ENCODE results near the gene TTBK1. TPM values are rescaled to one million over a fixed set of nuclear protein-coding genes. Genes with fewer than 3 reads are reported as not detected.

TTBK1 gene
- total and polyA plus RNA-seq, 2 of the 4 experiments (the other 2 are of a cell fraction) = 0.02 TPM; not detected in 1

DNA sequence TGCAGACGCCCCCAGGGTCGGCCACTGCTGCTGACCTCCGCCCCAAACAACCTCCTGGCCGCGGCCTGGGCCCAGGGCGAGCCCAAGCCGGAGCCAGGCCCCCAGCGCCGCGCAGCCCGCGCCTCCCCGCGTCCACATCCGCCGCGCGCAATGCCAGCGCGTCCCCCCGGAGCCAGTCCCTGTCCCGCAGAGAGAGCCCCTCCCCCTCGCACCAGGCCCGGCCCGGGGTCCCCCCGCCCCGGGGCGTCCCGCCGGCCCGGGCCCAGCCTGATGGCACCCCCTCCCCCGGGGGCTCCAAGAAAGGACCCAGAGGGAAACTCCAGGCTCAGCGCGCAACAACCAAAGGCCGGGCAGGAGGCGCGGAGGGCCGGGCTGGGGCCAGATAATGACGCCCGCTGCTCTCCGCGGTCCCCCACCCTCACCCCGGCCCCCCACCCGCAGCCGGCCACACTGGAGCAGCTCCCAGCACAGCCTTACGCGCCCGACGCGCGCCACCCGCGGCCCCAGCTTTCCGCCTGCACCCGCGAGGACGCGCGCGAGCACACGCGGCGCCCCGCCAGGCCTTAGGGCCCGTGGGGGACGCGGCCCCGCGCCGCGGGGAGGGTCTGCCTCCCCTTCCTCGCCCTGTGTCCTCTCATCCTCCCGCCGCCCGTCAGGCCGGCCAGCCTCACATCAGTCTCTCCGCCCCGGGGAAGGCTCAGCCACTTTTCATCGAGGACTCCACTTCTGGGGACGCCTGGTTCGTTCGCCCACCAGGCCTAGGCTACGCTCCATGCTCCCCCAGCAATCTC lies 41.9 kb downstream of the TTBK1 start:
- Histone ChIP-seq H3K27me3 (ENCODE audit: control insufficient read depth, insufficient read depth, low read length) (peaks cover 38% of the 10 kb centered on the region), H3K9me3 (ENCODE audit: control insufficient read depth, insufficient read depth, low read length) (no peaks in the 10 kb centered on the region), H3K4me3 (ENCODE audit: insufficient read depth, low read depth, low read length) (no peak overlapping the region), H3K4me1 (ENCODE audit: control insufficient read depth, insufficient read depth, low read length) (no peaks in the 10 kb centered on the region), H4K5ac (ENCODE audit: low read depth, low read length) (no peak overlapping the region), H3K9me1 (ENCODE audit: insufficient read depth, low read length) (no peaks in the 10 kb centered on the region), H3K79me1 (ENCODE audit: low read depth in 1 of 2, low read length in 2 of 2) (no peaks in the 10 kb centered on the region), H2BK20ac (ENCODE audit: low read depth, low read length) (no peak overlapping the region), H3K36me3 (ENCODE audit: control insufficient read depth, insufficient read depth, low read length) (no peaks in the 10 kb centered on the region), H3K14ac (replicated peaks; ENCODE audit: low read depth, low read length) (no peak overlapping the region), H3K4ac (ENCODE audit: low read depth, low read length) (no peak overlapping the region), H3K4me2 (ENCODE audit: low read depth, low read length) (no peak overlapping the region), H2AFZ (replicated peaks; ENCODE audit: low read length, poor library complexity) (no peak overlapping the region), H4K20me1 (ENCODE audit: insufficient read depth, low read length) (no peaks in the 10 kb centered on the region), H3K27ac (ENCODE audit: insufficient read depth, low read length) (no peak overlapping the region), H3K23ac (ENCODE audit: low read depth, low read length) (no peak overlapping the region), H2BK120ac (ENCODE audit: low read depth, low read length) (no peak overlapping the region), H4K8ac (ENCODE audit: low read depth in 2 of 2, low read length in 2 of 2) (no peak overlapping the region), H3K18ac (ENCODE audit: low read depth, low read length) (no peak overlapping the region), H2AK9ac (replicated peaks; ENCODE audit: low read depth, low read length, poor library complexity) (no peak overlapping the region), H2BK15ac (ENCODE audit: low read depth, low read length) (no peak overlapping the region), H2BK5ac (ENCODE audit: low read depth, low read length, poor library complexity, severe bottlenecking) (no peak overlapping the region), H2AK5ac (ENCODE audit: low read depth, low read length) (no peak overlapping the region), H4K91ac (ENCODE audit: insufficient read depth, low read depth, low read length) (no peak overlapping the region), H3K9ac (ENCODE audit: low read depth, low read length) (no peak overlapping the region), H3K56ac (ENCODE audit: extremely low read depth, insufficient read depth, low read length) (no peak overlapping the region)
- TF ChIP-seq, protein P1, sequence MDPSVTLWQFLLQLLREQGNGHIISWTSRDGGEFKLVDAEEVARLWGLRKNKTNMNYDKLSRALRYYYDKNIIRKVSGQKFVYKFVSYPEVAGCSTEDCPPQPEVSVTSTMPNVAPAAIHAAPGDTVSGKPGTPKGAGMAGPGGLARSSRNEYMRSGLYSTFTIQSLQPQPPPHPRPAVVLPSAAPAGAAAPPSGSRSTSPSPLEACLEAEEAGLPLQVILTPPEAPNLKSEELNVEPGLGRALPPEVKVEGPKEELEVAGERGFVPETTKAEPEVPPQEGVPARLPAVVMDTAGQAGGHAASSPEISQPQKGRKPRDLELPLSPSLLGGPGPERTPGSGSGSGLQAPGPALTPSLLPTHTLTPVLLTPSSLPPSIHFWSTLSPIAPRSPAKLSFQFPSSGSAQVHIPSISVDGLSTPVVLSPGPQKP (IDR thresholded peaks at IDR 0.05; ENCODE audit: borderline replicate concordance, low read depth, low read length) = no peak
- DNase-seq (no peak), ATAC-seq (ENCODE audit: low read depth) (no peak; the same call in 1 of the 2 replicates)
- in situ Hi-C loops (cut with MboI; ENCODE audit: low sequenced_read_pairs) (no loop called here), intact Hi-C loops (cut with micrococcal nuclease) (no loop called here), dilution Hi-C loops (cut with HindIII; ENCODE audit: low sequenced_read_pairs, unreplicated experiment) (no loop called here)
- POLR2A ChIA-PET (ENCODE audit: unreplicated experiment) = no interaction called here
- 8% methylated on average over 19 of the region's 83 CpGs; no CpG with 5 or more reads in 1 of the 2 experiments for WGBS, 2 experiments (ENCODE audit: extremely low coverage in 2 of 2, insufficient read length in 1 of 2)
- CTCF ChIA-PET = no interaction called here
- no TSS peak for BruUV-seq (replicated peaks)
